ENCODE data around the gene PHTF1. TPM values are rescaled to one million over a fixed set of nuclear protein-coding genes. Genes with fewer than 3 reads are reported as not detected.

The PHTF1 gene
- total and polyA plus RNA-seq, 8 donors, result 20.0 to 36.1 (median 22.9) TPM

GRCh38 chr1:113793878-113794834, 34.9 kb upstream of the PHTF1 start:
- Histone ChIP-seq H3K9me3 (no peaks in the 10 kb centered on the region), H3K4me3 (no peak overlapping the region), H3K4me1 (peaks cover 0 to 36% of the 10 kb centered on the region in 2 donors), H3K36me3 (peaks cover 0 to 23% of the 10 kb centered on the region in 2 donors), H3K27ac (peak overlapping the region; percentile 34 to 46), H3K27me3 (no peaks in the 10 kb centered on the region)
- DNase-seq (peak in 1 of 4 donors; percentile 72), ATAC-seq (peak; percentile 95)
- TF ChIP-seq, protein P1, sequence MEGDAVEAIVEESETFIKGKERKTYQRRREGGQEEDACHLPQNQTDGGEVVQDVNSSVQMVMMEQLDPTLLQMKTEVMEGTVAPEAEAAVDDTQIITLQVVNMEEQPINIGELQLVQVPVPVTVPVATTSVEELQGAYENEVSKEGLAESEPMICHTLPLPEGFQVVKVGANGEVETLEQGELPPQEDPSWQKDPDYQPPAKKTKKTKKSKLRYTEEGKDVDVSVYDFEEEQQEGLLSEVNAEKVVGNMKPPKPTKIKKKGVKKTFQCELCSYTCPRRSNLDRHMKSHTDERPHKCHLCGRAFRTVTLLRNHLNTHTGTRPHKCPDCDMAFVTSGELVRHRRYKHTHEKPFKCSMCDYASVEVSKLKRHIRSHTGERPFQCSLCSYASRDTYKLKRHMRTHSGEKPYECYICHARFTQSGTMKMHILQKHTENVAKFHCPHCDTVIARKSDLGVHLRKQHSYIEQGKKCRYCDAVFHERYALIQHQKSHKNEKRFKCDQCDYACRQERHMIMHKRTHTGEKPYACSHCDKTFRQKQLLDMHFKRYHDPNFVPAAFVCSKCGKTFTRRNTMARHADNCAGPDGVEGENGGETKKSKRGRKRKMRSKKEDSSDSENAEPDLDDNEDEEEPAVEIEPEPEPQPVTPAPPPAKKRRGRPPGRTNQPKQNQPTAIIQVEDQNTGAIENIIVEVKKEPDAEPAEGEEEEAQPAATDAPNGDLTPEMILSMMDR (IDR thresholded peaks at IDR 0.05), result no peak
- intact Hi-C loops (cut with DNase I), result no loop called here

GRCh38 chr1:113792986-113793385, 33.7 kb upstream of the PHTF1 start:
- intact Hi-C loops (cut with DNase I), result no loop called here
- Histone ChIP-seq H3K4me3 (no peak overlapping the region), H3K4me1 (peaks cover 0 to 42% of the 10 kb centered on the region in 2 donors), H3K36me3 (peaks cover 0 to 23% of the 10 kb centered on the region in 2 donors), H3K27ac (peak overlapping the region in 1 of 2 donors; percentile 46), H3K27me3 (no peaks in the 10 kb centered on the region), H3K9me3 (no peaks in the 10 kb centered on the region)
- TF ChIP-seq, protein P1 (IDR thresholded peaks at IDR 0.05), result no peak
- peak; percentile 10 for ATAC-seq
- no peak for DNase-seq

DNA sequence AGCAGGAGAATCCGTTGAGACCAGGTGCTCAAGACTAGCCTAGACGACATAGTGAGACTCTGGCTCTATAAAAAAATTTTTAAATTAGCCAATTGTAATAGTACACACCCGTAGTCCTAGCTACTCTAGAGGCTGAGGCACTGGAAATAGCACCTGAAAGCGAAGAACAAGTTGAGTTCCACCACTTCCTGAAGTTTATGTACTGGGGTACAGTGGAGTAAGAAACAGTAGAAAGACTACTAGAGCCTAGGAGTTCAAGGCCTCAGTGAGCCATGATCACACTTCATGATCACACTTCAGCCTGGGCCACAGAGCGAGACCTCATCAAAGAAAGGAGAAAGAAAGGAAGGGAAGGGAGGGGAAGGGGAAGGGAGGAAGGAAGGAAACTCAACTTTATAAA, 33.2 kb upstream of the PHTF1 start:
- TF ChIP-seq, protein P1 (IDR thresholded peaks at IDR 0.05), result no peak
- Histone ChIP-seq H3K27me3 (no peaks in the 10 kb centered on the region), H3K4me3 (no peak overlapping the region), H3K4me1 (peaks cover 0 to 42% of the 10 kb centered on the region in 2 donors), H3K9me3 (no peaks in the 10 kb centered on the region), H3K36me3 (peaks cover 0 to 21% of the 10 kb centered on the region in 2 donors), H3K27ac (peak overlapping the region in 1 of 2 donors; percentile 46)
- intact Hi-C loops (cut with DNase I), result no loop called here
- DNase-seq (no peak), ATAC-seq (no peak)

DNA sequence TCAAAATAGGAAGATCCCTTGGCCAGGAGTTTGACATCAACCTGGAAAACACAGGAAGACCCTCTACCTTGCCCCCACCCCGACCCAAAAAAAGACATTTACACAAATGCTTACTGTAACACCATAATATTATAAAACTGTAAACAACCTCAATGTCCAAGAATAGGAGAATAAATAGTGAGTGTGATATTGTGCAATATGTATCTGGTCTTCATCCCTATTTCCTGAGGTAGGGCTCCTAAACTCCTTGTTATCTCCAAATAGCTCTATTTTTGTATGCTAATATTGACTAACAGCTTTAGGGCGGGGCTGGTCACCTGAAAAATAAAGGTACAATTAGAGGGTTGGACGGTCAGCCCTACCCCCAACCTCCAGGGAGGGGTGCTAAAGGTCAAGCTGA, 29.5 kb upstream of the PHTF1 start:
- intact Hi-C loops (cut with DNase I), result no loop called here
- no peak overlapping the region for H3K4me3 ChIP-seq
- no peak overlapping the region for H3K27ac ChIP-seq
- no peaks in the 10 kb centered on the region for H3K9me3 ChIP-seq
- no peaks in the 10 kb centered on the region for H3K27me3 ChIP-seq
- peaks cover 6 to 62% of the 10 kb centered on the region in 2 donors for H3K4me1 ChIP-seq
- ATAC-seq (no peak), DNase-seq (no peak)
- H3K36me3 ChIP-seq, result no peaks in the 10 kb centered on the region
- TF ChIP-seq, protein P1 (IDR thresholded peaks at IDR 0.05), result no peak

DNA sequence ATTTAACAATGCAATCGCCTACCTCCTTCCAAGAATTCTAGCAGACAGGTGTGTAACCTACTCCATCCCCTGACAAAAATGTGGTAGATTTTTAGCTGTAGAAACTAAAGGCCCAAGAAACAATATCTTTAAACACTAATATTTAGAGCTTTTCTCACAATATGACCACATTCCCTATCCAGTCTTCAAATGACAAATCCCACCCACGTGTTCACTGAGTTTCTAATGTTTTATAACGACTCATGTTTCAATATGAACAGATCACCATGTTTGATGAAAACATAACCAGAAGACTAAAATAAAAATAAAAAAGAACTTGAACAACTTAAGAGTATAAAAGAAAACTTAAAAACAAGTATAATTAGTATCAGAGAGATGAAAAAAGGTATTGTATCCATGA, 28.4 kb upstream of the PHTF1 start:
- DNase-seq (no peak), ATAC-seq (no peak)

More for the DNA sequence above, 28.4 kb upstream of the PHTF1 start:
- Histone ChIP-seq H3K9me3 (no peaks in the 10 kb centered on the region), H3K36me3 (no peaks in the 10 kb centered on the region), H3K27ac (no peak overlapping the region), H3K27me3 (no peaks in the 10 kb centered on the region), H3K4me3 (no peak overlapping the region), H3K4me1 (peaks cover 17 to 62% of the 10 kb centered on the region in 2 donors)
- TF ChIP-seq, protein P1 (IDR thresholded peaks at IDR 0.05), result no peak
- intact Hi-C loops (cut with DNase I), result no loop called here
